ENCODE measurements around the gene SIRPB1.
"Not testable (repeated sequence)": the region's sequence is repeated elsewhere in the genome, so short reads cannot be mapped to it uniquely, and the experiment has no call there.

SIRPB1 gene

GRCh38 chr20:1619861-1620444 is at the start of gene SIRPB1:
TSS of gene SIRPB1 (minus strand) at chr20:1620009. CDS start at chr20:1619944, 65 bp downstream.
- DNase-seq = no peak

- no peak for DNase-seq
Observed at GRCh38 chr20:1669304-1669703, 49.5 kb upstream of the SIRPB1 start.

- DNase-seq = no peak
Observed at GRCh38 chr20:1667502-1668085, 47.8 kb upstream of the SIRPB1 start.

- no peak for DNase-seq
Observed at GRCh38 chr20:1666802-1667201, 47.0 kb upstream of the SIRPB1 start.

GRCh38 chr20:1665345-1665744 is 45.5 kb upstream of the SIRPB1 start:
- no peak for DNase-seq

- DNase-seq = no peak
Observed at GRCh38 chr20:1664911-1665310, 45.1 kb upstream of the SIRPB1 start.

- no peak for DNase-seq
Observed at GRCh38 chr20:1663917-1664316, 44.1 kb upstream of the SIRPB1 start.

GRCh38 chr20:1661542-1662299 is 41.9 kb upstream of the SIRPB1 start:
- no peak for DNase-seq

- DNase-seq = no peak
Observed at GRCh38 chr20:1660246-1660645, 40.4 kb upstream of the SIRPB1 start.

GRCh38 chr20:1657556-1658334 is 37.9 kb upstream of the SIRPB1 start, which contains the start of gene SIRPG:
TSS of gene SIRPG (minus strand) at chr20:1657779. CDS start at chr20:1657714, 65 bp downstream.
- DNase-seq = no peak

- no peak for DNase-seq
Observed at GRCh38 chr20:1656844-1657243, 37.0 kb upstream of the SIRPB1 start.

- DNase-seq = no peak
Observed at GRCh38 chr20:1654996-1655395, 35.2 kb upstream of the SIRPB1 start.

- no peak for DNase-seq
Observed at GRCh38 chr20:1652960-1653359, 33.2 kb upstream of the SIRPB1 start.

GRCh38 chr20:1652104-1652503 is 32.3 kb upstream of the SIRPB1 start:
- no peak for DNase-seq

- no peak for DNase-seq
Observed at GRCh38 chr20:1651268-1652058, 31.7 kb upstream of the SIRPB1 start.

GRCh38 chr20:1648101-1648500 is 28.3 kb upstream of the SIRPB1 start:
- no peak for DNase-seq

- DNase-seq = no peak
Observed at GRCh38 chr20:1646975-1647431, 27.2 kb upstream of the SIRPB1 start.

GRCh38 chr20:1644101-1644962 is 24.5 kb upstream of the SIRPB1 start:
- DNase-seq = no peak

GRCh38 chr20:1638643-1639042 is 18.8 kb upstream of the SIRPB1 start:
- DNase-seq = not testable (repeated sequence)

GRCh38 chr20:1637755-1638154 is 17.9 kb upstream of the SIRPB1 start:
- no peak for DNase-seq

- no peak for DNase-seq
Observed at GRCh38 chr20:1637226-1637625, 17.4 kb upstream of the SIRPB1 start.
